HFFc6 (cell line): ENCODE results near the gene DNAH9. TPM values are rescaled to one million over a fixed set of nuclear protein-coding genes. Genes with fewer than 3 reads are reported as not detected.

Experiments used
- DNase-seq: peaks from one replicate; pipeline ENCODE4 v3.0.0-alpha.2; 2018
- H3K27ac Mint-ChIP-seq: 2 replicates; pipeline ENCODE4 v1.8.0; 2020; ENCODE audit warnings: mild to moderate bottlenecking, mixed read lengths
- H3K27me3 Mint-ChIP-seq: 2 replicates; pipeline ENCODE4 v1.8.0; 2021; ENCODE audit warnings: mild to moderate bottlenecking, moderate library complexity, mixed read lengths; ENCODE audit not compliant: insufficient read depth
- H3K36me3 Mint-ChIP-seq: 2 replicates; pipeline ENCODE4 v1.8.0; 2021; ENCODE audit warnings: low read depth, mixed read lengths
- H3K4me1 Mint-ChIP-seq: 2 replicates; pipeline ENCODE4 v1.8.0; 2020; ENCODE audit warnings: low read depth, mixed read lengths
- H3K4me3 Mint-ChIP-seq: 2 replicates; pipeline ENCODE4 v1.8.0; 2020; ENCODE audit warnings: mild to moderate bottlenecking, moderate library complexity, mixed read lengths
- H3K9me3 Mint-ChIP-seq: 2 replicates; pipeline ENCODE4 v1.8.0; 2020; ENCODE audit warnings: mild to moderate bottlenecking, mixed read lengths
- total RNA-seq, 6 experiments: library from RNA; stranded (reverse); fragmentation: NEBNext Ultra II Directional; extraction: Animal tissue kit (Norgen Biotek cat#: 25700); gene quantifications; 2 replicates in 1 of 6; 3 replicates in 5 of 6; pipeline ENCODE4 v1.2.3, GENCODE V29; 2021
- TF ChIP-seq, protein P1 (sequence below): fragments of 200-600 bp; sonication (generic); IDR thresholded peaks from 2 replicates; pipeline ENCODE4 v1.5.0; 2021; ENCODE audit warnings: antibody characterized with exemption, mild to moderate bottlenecking

Gene DNAH9
- total RNA-seq, 6 experiments from 2014 or later = not detected

DNA sequence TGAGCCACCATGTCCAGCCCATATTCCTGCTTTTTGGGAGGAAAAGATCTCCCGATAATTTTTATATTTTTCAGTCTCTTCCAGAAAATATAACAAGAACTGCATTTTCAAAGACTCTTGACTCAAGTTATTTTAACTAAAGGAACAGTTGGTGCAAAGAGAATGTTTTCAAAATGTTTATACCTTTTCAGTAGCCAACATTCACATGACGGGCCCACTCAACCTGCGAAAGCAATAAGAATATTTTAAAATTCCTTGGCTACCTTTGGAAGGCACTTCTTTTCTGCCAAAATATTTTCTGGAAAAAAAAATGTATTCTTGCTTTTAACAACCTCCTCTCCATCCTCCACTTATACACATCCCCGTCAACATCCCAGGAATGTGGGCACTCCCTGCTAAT is 258.7 kb downstream of the DNAH9 start:
- peaks cover 32% of the 10 kb centered on the region for H3K9me3 Mint-ChIP-seq
- no peaks in the 10 kb centered on the region for H3K27me3 Mint-ChIP-seq
- H3K27ac Mint-ChIP-seq = no peak overlapping the region
- TF ChIP-seq, protein P1, sequence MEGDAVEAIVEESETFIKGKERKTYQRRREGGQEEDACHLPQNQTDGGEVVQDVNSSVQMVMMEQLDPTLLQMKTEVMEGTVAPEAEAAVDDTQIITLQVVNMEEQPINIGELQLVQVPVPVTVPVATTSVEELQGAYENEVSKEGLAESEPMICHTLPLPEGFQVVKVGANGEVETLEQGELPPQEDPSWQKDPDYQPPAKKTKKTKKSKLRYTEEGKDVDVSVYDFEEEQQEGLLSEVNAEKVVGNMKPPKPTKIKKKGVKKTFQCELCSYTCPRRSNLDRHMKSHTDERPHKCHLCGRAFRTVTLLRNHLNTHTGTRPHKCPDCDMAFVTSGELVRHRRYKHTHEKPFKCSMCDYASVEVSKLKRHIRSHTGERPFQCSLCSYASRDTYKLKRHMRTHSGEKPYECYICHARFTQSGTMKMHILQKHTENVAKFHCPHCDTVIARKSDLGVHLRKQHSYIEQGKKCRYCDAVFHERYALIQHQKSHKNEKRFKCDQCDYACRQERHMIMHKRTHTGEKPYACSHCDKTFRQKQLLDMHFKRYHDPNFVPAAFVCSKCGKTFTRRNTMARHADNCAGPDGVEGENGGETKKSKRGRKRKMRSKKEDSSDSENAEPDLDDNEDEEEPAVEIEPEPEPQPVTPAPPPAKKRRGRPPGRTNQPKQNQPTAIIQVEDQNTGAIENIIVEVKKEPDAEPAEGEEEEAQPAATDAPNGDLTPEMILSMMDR = no peak
- H3K4me1 Mint-ChIP-seq = no peaks in the 10 kb centered on the region
- no peak overlapping the region for H3K4me3 Mint-ChIP-seq
- H3K36me3 Mint-ChIP-seq = no peaks in the 10 kb centered on the region
- no peak for DNase-seq

DNA sequence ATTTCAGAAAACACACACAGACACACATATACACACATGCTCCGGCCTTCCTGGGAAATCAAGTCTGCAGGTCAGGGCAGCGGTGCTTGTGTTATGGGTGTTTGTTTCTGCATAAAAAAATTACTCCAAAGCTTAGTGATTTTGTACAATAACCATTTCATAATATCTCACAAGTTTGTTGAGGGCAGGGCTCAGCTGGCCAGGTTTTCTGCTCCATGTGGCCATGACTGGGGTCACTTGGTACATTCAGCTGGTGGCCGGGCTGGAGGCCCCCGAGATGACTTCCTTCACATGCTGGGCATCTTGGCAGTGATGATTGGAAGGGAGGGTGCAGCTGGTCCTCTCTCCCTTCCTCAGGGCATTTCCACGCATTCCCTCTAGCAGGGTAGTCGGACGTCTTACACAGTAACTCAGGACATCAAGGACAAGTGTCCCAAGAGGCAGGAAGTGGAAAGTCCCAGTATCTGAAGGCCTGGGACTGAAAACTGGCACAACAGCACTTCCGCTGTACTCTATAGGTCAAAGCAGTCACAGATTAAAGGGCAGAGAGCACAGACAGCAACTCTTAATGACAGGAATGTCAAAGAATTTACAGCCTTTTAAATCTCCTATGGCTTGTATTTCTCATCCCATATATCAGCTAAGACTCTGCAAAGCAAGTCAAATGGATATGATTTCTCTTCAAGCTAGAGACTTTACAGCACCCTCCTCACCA is 271.6 kb downstream of the DNAH9 start:
- peaks cover 65% of the 10 kb centered on the region for H3K9me3 Mint-ChIP-seq

DNA sequence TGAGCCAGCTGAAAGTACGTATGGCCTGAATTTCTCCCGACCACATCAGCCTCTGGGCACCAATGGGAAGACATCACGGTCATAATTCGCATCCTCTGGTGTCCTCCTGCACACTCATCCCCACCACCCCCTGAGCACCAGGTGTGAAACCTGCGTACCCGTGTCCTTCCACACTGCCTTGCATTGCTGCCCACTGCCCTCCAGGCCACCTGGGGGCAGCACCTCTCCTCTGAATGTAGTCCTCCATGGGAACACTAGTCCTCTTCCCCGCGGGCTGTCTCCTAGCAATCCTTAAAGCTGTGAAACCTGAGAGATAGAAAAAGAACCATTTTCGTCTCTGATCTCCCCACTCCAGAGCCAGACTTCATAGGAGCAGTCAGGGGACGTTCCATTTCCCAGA is 273.5 kb downstream of the DNAH9 start:
- no peak overlapping the region for H3K4me3 Mint-ChIP-seq
- H3K27ac Mint-ChIP-seq = no peak overlapping the region
- DNase-seq = no peak
- H3K36me3 Mint-ChIP-seq = peaks cover 4% of the 10 kb centered on the region; the same call in 1 of the 2 replicates
- no peaks in the 10 kb centered on the region for H3K4me1 Mint-ChIP-seq
- TF ChIP-seq, protein P1 = no peak
- peaks cover 69% of the 10 kb centered on the region for H3K9me3 Mint-ChIP-seq
- no peaks in the 10 kb centered on the region; the same call in 1 of the 2 replicates for H3K27me3 Mint-ChIP-seq

More for the DNA sequence above, 271.6 kb downstream of the DNAH9 start:
- TF ChIP-seq, protein P1 = no peak
- no peak overlapping the region for H3K4me3 Mint-ChIP-seq
- no peak for DNase-seq
- no peaks in the 10 kb centered on the region for H3K4me1 Mint-ChIP-seq
- H3K27me3 Mint-ChIP-seq = no peaks in the 10 kb centered on the region; the same call in 1 of the 2 replicates
- H3K36me3 Mint-ChIP-seq = peaks cover 4% of the 10 kb centered on the region; the same call in 1 of the 2 replicates
- H3K27ac Mint-ChIP-seq = no peak overlapping the region

DNA sequence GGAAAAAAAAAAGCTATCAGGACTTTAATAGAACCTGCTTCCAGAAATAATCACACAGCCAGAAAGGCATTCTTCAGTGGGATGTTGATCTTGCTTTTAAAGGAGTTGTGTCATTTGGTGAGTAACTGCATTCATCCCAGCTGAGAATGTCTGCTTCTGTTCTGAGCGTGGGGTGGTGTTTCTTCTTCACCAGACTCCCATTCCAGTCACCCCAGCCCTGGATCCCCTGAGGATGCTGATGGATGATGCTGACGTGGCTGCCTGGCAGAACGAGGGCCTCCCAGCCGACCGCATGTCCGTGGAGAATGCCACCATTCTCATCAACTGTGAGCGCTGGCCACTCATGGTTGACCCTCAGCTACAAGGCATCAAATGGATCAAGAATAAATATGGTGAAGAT is 276.5 kb downstream of the DNAH9 start:
- H3K9me3 Mint-ChIP-seq = peaks cover 40% of the 10 kb centered on the region
- no peak for DNase-seq
- TF ChIP-seq, protein P1 = no peak
- H3K36me3 Mint-ChIP-seq = peaks cover 4% of the 10 kb centered on the region; the same call in 1 of the 2 replicates
- no peak overlapping the region for H3K4me3 Mint-ChIP-seq
- H3K27ac Mint-ChIP-seq = no peak overlapping the region
- no peaks in the 10 kb centered on the region for H3K27me3 Mint-ChIP-seq
- no peaks in the 10 kb centered on the region for H3K4me1 Mint-ChIP-seq

DNA sequence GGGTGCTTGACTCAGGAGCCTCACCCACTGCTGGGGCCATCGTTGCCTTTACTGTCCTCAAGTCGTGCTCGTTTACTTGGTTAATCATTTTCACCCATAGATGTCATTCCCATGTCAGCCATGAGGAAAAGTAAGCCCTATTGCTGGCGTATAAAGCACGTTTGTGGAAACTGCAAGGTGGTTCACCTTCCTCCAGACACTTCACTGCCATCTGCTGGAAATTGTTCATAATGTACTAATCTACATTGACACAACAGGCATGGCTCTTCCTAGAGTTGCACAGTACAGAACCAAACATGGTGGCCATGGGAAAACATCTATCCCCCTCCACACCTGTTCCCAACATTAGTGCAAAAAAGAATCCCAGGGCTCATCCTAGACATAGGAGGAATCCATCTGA is 282.4 kb downstream of the DNAH9 start:
- Mint-ChIP-seq H3K4me3 (no peak overlapping the region), H3K4me1 (no peaks in the 10 kb centered on the region), H3K9me3 (peaks cover 52% of the 10 kb centered on the region), H3K27me3 (peaks cover 3% of the 10 kb centered on the region; the same call in 1 of the 2 replicates), H3K27ac (no peak overlapping the region), H3K36me3 (no peaks in the 10 kb centered on the region)
- DNase-seq = no peak
- TF ChIP-seq, protein P1 = peak; percentile 15; the same call in 1 of the 2 replicates
